HEK293 (cell line): ENCODE results near the gene EMC9.

Experiments used
- CTCF ChIA-PET: fragments of 350-600 bp; formaldehyde crosslinking; extraction: SDS; loops from one replicate; lab custom pipeline; 2021; ENCODE audit warnings: antibody characterized with exemption; lab: Yijun Ruan, JAX
- POLR2A ChIA-PET: fragments of 300-600 bp; formaldehyde crosslinking; extraction: SDS; loops from one replicate; lab custom pipeline; 2020; ENCODE audit warnings: antibody characterized with exemption, inconsistent platforms; lab: Yijun Ruan, JAX
- H3K27ac ChIP-seq: fragments of 200-500 bp; sonication (Bioruptor generic); 2 replicates; pipeline ENCODE4 v1.5.1; 2014; ENCODE audit warnings: low read depth, low read length, control low read depth, inconsistent platforms; ENCODE audit errors: extremely low read depth
- H3K36me3 ChIP-seq, 2 experiments: fragments of 200-500 bp in 1 of 2; sonication (Bioruptor generic) in 1 of 2; 1 replicate in 1 of 2; 2 replicates in 1 of 2; pipeline ENCODE4 v1.5.1; 2014 to 2017; ENCODE audit warnings: inconsistent platforms in 2 of 2, low read length in 2 of 2; ENCODE audit not compliant: control insufficient read depth in 2 of 2, insufficient read depth in 1 of 2
- H3K4me1 ChIP-seq: fragments of 200-500 bp; sonication (Bioruptor generic); 2 replicates; pipeline ENCODE4 v1.5.1; 2014; ENCODE audit warnings: mild to moderate bottlenecking, low read length, inconsistent platforms; ENCODE audit not compliant: control insufficient read depth, insufficient read depth
- H3K4me3 ChIP-seq: 2 replicates; pipeline ENCODE4 v1.5.1; 2011; ENCODE audit warnings: low read depth, mild to moderate bottlenecking, control low read depth, low read length, moderate library complexity
- H3K9me3 ChIP-seq: fragments of 200-500 bp; sonication (Bioruptor generic); 2 replicates; pipeline ENCODE4 v1.5.1; 2014; ENCODE audit warnings: low read depth, low read length, inconsistent platforms; ENCODE audit not compliant: control insufficient read depth, insufficient read depth
- GLIS2 ChIP-seq: fragments of 450-650 bp; formaldehyde crosslinking; IDR thresholded peaks from 2 replicates; pipeline ENCODE4 v1.5.1; 2016; ENCODE audit warnings: missing biosample characterization, missing genetic modification characterization
- HOXC10 ChIP-seq: sonication (generic); formaldehyde crosslinking; IDR thresholded peaks from 2 replicates; pipeline ENCODE4 v1.8.1; 2023; ENCODE audit warnings: mild to moderate bottlenecking, missing genetic modification reagents
- HOXD13 ChIP-seq: sonication (generic); formaldehyde crosslinking; IDR thresholded peaks from 2 replicates; pipeline ENCODE4 v1.8.0; 2022; ENCODE audit warnings: missing genetic modification reagents, borderline replicate concordance
- KLF1 ChIP-seq: fragments of 450-650 bp; formaldehyde crosslinking; IDR thresholded peaks from 2 replicates; pipeline ENCODE4 v1.5.1; 2016; ENCODE audit warnings: missing biosample characterization, missing genetic modification characterization
- KLF10 ChIP-seq: fragments of 450-650 bp; IDR thresholded peaks from 2 replicates; pipeline ENCODE4 v1.5.1; 2018; ENCODE audit warnings: missing biosample characterization, mild to moderate bottlenecking, missing genetic modification characterization
- KLF16 ChIP-seq: fragments of 450-650 bp; formaldehyde crosslinking; IDR thresholded peaks from 2 replicates; pipeline ENCODE4 v1.5.1; 2017; ENCODE audit warnings: missing biosample characterization, missing genetic modification characterization
- MZF1 ChIP-seq: fragments of 450-650 bp; formaldehyde crosslinking; IDR thresholded peaks from 2 replicates; pipeline ENCODE4 v1.5.1; 2017; ENCODE audit warnings: missing biosample characterization, missing genetic modification characterization, borderline replicate concordance
- PRDM10 ChIP-seq: fragments of 450-650 bp; formaldehyde crosslinking; IDR thresholded peaks from 2 replicates; pipeline ENCODE4 v1.5.1; 2016; ENCODE audit warnings: missing biosample characterization, missing genetic modification characterization
- TSHZ1 ChIP-seq: fragments of 450-650 bp; formaldehyde crosslinking; IDR thresholded peaks from 2 replicates; pipeline ENCODE4 v1.5.1; 2016; ENCODE audit warnings: missing biosample characterization, missing genetic modification characterization, borderline replicate concordance
- ZBTB1 ChIP-seq: fragments of 450-650 bp; formaldehyde crosslinking; IDR thresholded peaks from 2 replicates; pipeline ENCODE4 v1.5.1; 2016; ENCODE audit warnings: missing biosample characterization, missing genetic modification characterization
- ZNF174 ChIP-seq: fragments of 450-650 bp; formaldehyde crosslinking; IDR thresholded peaks from 2 replicates; pipeline ENCODE4 v1.5.0; 2017; ENCODE audit warnings: missing biosample characterization, mild to moderate bottlenecking, missing genetic modification characterization
- ZNF280C ChIP-seq: fragments of 450-650 bp; formaldehyde crosslinking; IDR thresholded peaks from 2 replicates; pipeline ENCODE4 v1.5.1; 2016; ENCODE audit warnings: missing biosample characterization, missing genetic modification characterization
- ZNF324 ChIP-seq: fragments of 450-650 bp; formaldehyde crosslinking; IDR thresholded peaks from 2 replicates; pipeline ENCODE4 v1.5.1; 2016; ENCODE audit warnings: missing biosample characterization, missing genetic modification characterization
- ZNF335 ChIP-seq: fragments of 450-650 bp; formaldehyde crosslinking; conservative IDR thresholded peaks from 2 replicates; pipeline ENCODE4 v1.5.1; 2016; ENCODE audit warnings: missing biosample characterization, missing genetic modification characterization
- ZNF366 ChIP-seq: fragments of 450-650 bp; formaldehyde crosslinking; conservative IDR thresholded peaks from 2 replicates; pipeline ENCODE4 v1.5.1; 2016; ENCODE audit warnings: missing biosample characterization, missing genetic modification characterization
- ZNF394 ChIP-seq: fragments of 450-650 bp; formaldehyde crosslinking; IDR thresholded peaks from 2 replicates; pipeline ENCODE4 v1.5.1; 2016; ENCODE audit warnings: missing biosample characterization, missing genetic modification characterization, mild to moderate bottlenecking, moderate library complexity, borderline replicate concordance
- ZNF561 ChIP-seq: fragments of 450-650 bp; IDR thresholded peaks from 2 replicates; pipeline ENCODE4 v1.5.1; 2018; ENCODE audit warnings: missing biosample characterization, missing genetic modification characterization, borderline replicate concordance
- ZNF629 ChIP-seq: fragments of 450-650 bp; formaldehyde crosslinking; IDR thresholded peaks from 2 replicates; pipeline ENCODE4 v1.5.1; 2017; ENCODE audit warnings: missing biosample characterization, missing genetic modification characterization
- ZNF747 ChIP-seq: fragments of 450-650 bp; formaldehyde crosslinking; IDR thresholded peaks from 2 replicates; pipeline ENCODE4 v1.5.1; 2016; ENCODE audit warnings: missing biosample characterization, missing genetic modification characterization
- ZNF785 ChIP-seq: fragments of 450-650 bp; formaldehyde crosslinking; IDR thresholded peaks from 2 replicates; pipeline ENCODE4 v1.5.1; 2016; ENCODE audit warnings: missing biosample characterization, missing genetic modification characterization
- ZSCAN5A ChIP-seq: fragments of 450-650 bp; formaldehyde crosslinking; IDR thresholded peaks from 2 replicates; pipeline ENCODE4 v1.5.1; 2016; ENCODE audit warnings: missing biosample characterization, missing genetic modification characterization

Gene EMC9

GRCh38 chr14:24094841-24095270 is 46.5 kb downstream of the EMC9 start:
- Histone ChIP-seq H3K36me3 (peaks cover 0 to 27% of the 10 kb centered on the region in 2 experiments; a peak in 1 of 3 replicates), H3K27ac (peak overlapping the region; percentile 87), H3K4me1 (peaks cover 3% of the 10 kb centered on the region; the same call in 1 of the 2 replicates), H3K4me3 (peak overlapping the region; percentile 81), H3K9me3 (no peaks in the 10 kb centered on the region)
- peak; percentile 13; the same call in 1 of the 2 replicates for TF ChIP-seq ZNF335
- TF ChIP-seq ZNF561 (tag by site-specific recombination), result no peak
- TF ChIP-seq TSHZ1 (tag by site-specific recombination), result no peak
- TF ChIP-seq MZF1 (tag by site-specific recombination), result no peak
- TF ChIP-seq ZNF174 (tag by site-specific recombination), result no peak
- ChIA-PET CTCF (interaction anchor here (0.7 to 9.4 kb wide), 5 partner anchors 12 to 223 kb away, joined by 3 to 247 read pairs (median 4); no protein-coding TSS in a partner anchor), POLR2A (interaction anchor here (1.1 to 4.2 kb wide), 7 partner anchors 13 to 100 kb away, joined by 3 to 64 read pairs (median 21); partner anchors contain the start of genes CARMIL3, DCAF11, NRL and PSME1)

- ChIA-PET CTCF (interaction anchor here (0.6 to 9.4 kb wide), 9 partner anchors 9 to 222 kb away, joined by 3 to 247 read pairs (median 4); partner anchors contain the start of genes DCAF11, IRF9 and NRL), POLR2A (interaction anchor here (0.6 to 4.2 kb wide), 27 partner anchors 8 to 177 kb away, joined by 3 to 64 read pairs (median 4); partner anchors contain the start of genes CARMIL3, CHMP4A, DCAF11 and DHRS4)
- H3K9me3 ChIP-seq, result no peaks in the 10 kb centered on the region
- H3K36me3 ChIP-seq, result peaks cover 0 to 20% of the 10 kb centered on the region in 2 experiments; a peak in 1 of 3 replicates
- peak within 1 kb of the TSS; percentile 81 for H3K4me3 ChIP-seq
- H3K27ac ChIP-seq, result peak within 1 kb of the TSS; percentile 87
- H3K4me1 ChIP-seq, result peaks cover 3% of the 10 kb centered on the region; the same call in 1 of the 2 replicates
- TF ChIP-seq ZSCAN5A (tag by site-specific recombination) (0 out of 2 replicates have a peak, but pooled peaks have one; percentile 62), HOXD13 (CRISPR knock-in tag) (peak; percentile 99), KLF1 (peak; percentile 84), ZNF366 (tag by site-specific recombination) (peak; percentile 96), GLIS2 (tag by site-specific recombination) (peak; percentile 93), ZBTB1 (tag by site-specific recombination) (0 out of 2 replicates have a peak, but pooled peaks have one; percentile 68), PRDM10 (tag by site-specific recombination) (peak; percentile 26; the same call in 1 of the 2 replicates), ZNF785 (tag by site-specific recombination) (0 out of 2 replicates have a peak, but pooled peaks have one; percentile 32), HOXC10 (CRISPR knock-in tag) (no peak), ZNF747 (tag by site-specific recombination) (no peak), ZNF629 (tag by site-specific recombination) (0 out of 2 replicates have a peak, but pooled peaks have one; percentile 34), ZNF324 (tag by site-specific recombination) (peak; percentile 52; the same call in 1 of the 2 replicates), ZNF280C (no peak), KLF16 (tag by site-specific recombination) (peak; percentile 82), KLF10 (peak; percentile 86), ZNF394 (peak; percentile 39; the same call in 1 of the 2 replicates)
Observed at GRCh38 chr14:24093901-24094840, 47.2 kb downstream of the EMC9 start, which contains the start of gene PCK2. TSS of gene PCK2 (plus strand) at chr14:24094311. CDS start at chr14:24094406, 95 bp downstream.
